ENCODE data around the gene RBBP7. TPM values are rescaled to one million over a fixed set of nuclear protein-coding genes. Genes with fewer than 3 reads are reported as not detected.

RBBP7 gene
- polyA plus RNA-seq, 1 donor (not counting 4 experiments of a cell fraction or from before 2014, with no cell fraction given) = 137 TPM

- H3K9me3 ChIP-seq (ENCODE audit: control insufficient read depth, low read depth, low read length) = no peaks in the 10 kb centered on the region
- no peak for TF ChIP-seq CTCF (optimal IDR thresholded peaks at IDR 0.05 in 1 of 3, IDR thresholded peaks at IDR 0.05 in 1 of 3, conservative IDR thresholded peaks at IDR 0.05 in 1 of 3; ENCODE audit: extremely low read depth in 1 of 3, insufficient read depth in 2 of 3, low read length in 3 of 3)
- TF ChIP-seq EZH2 (IDR thresholded peaks at IDR 0.05; ENCODE audit: low read length) = no peak
- no peaks in the 10 kb centered on the region for H3K9me1 ChIP-seq (ENCODE audit: control insufficient read depth, extremely low read depth, insufficient read depth, low read length)
- H3K79me2 ChIP-seq (ENCODE audit: control insufficient read depth, insufficient read depth, low read length) = no peaks in the 10 kb centered on the region
- DNase-seq (ENCODE audit: low read depth, low spot score) = no peak
- H3K9ac ChIP-seq (ENCODE audit: control insufficient read depth, extremely low read depth, insufficient read depth, low read length) = no peak overlapping the region
- H3K4me1 ChIP-seq (ENCODE audit: control insufficient read depth, extremely low read depth, insufficient read depth, low read length) = peaks cover 14% of the 10 kb centered on the region
- no peak overlapping the region for H3K4me2 ChIP-seq (ENCODE audit: control insufficient read depth, extremely low read depth, insufficient read depth, low read depth, low read length)
- no peak for FAIRE-seq
- H3K27me3 ChIP-seq (ENCODE audit: control insufficient read depth, extremely low read depth, insufficient read depth, low read length) = no peaks in the 10 kb centered on the region
- H3K27ac ChIP-seq (ENCODE audit: control insufficient read depth, insufficient read depth, low read length) = no peak overlapping the region
- dilution Hi-C loops (cut with MboI; ENCODE audit: extremely low pct_ligation_motif_present, low sequenced_read_pairs) = loop anchor here (25.0 kb wide), 1 partner anchor 223 kb away; no protein-coding TSS in a partner anchor
- H4K20me1 ChIP-seq (ENCODE audit: control insufficient read depth, extremely low read depth, insufficient read depth, low read length) = no peaks in the 10 kb centered on the region
- no peak overlapping the region for H2AFZ ChIP-seq (ENCODE audit: control insufficient read depth, low read length)
- H3K4me3 ChIP-seq (ENCODE audit: control insufficient read depth in 2 of 3, extremely low read depth in 1 of 3, insufficient read depth in 2 of 3, low read depth in 1 of 3, low read length in 3 of 3) = no peak overlapping the region
- peaks cover 15 to 39% of the 10 kb centered on the region in 2 experiments for H3K36me3 ChIP-seq (ENCODE audit: control insufficient read depth in 2 of 2, extremely low read depth in 1 of 2, insufficient read depth in 2 of 2, low read length in 2 of 2)
Observed at GRCh38 chrX:16839219-16839851, 30.8 kb downstream of the RBBP7 start.

DNA sequence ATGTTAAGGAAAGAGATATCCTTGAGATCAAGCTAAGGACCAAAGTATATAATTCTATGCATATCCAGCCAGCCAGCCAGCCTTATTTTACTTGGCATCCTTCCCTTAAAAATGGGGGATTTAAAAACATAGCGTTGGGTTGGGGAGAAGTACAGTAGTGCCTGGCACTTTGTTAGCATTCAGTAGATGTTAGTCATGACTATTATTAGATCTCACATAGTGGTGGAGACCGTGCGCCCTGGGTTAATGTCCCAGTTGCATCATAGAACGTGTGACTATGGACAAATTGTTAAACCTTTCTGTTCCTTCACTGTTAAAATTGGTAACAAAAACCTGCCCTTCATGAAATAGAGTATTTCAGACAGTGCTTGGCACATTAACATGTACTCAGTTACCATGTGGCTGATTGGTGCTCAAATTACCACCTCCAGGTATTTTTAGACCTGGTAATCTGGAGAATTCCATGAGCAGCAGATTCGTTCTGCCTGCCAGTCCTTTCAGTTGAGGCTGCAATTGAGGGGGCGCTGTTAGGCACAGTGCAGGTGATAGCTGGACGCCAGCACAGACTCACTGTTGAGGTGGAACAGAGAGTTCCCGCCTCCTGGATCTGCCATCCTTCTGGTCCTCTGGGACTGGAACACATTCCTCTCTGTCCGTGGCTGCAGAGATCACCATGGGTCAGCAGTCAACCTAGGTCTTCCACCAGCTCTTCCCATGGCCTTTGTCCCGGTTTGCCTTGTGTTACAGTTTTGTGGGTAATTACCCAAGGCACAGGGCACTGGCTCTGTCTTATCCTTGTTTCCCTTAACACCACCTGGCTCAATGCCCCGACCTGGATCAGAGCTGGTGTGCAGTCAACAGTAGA lies 31.7 kb downstream of the RBBP7 start:
- H3K9me1 ChIP-seq (ENCODE audit: control insufficient read depth, extremely low read depth, insufficient read depth, low read length) = no peaks in the 10 kb centered on the region
- H3K9me3 ChIP-seq (ENCODE audit: control insufficient read depth, low read depth, low read length) = no peaks in the 10 kb centered on the region
- peaks cover 14% of the 10 kb centered on the region for H3K4me1 ChIP-seq (ENCODE audit: control insufficient read depth, extremely low read depth, insufficient read depth, low read length)
- dilution Hi-C loops (cut with MboI; ENCODE audit: extremely low pct_ligation_motif_present, low sequenced_read_pairs) = loop anchor here (25.0 kb wide), 1 partner anchor 224 kb away; no protein-coding TSS in a partner anchor
- no peak overlapping the region for H2AFZ ChIP-seq (ENCODE audit: control insufficient read depth, low read length)
- FAIRE-seq (no peak), DNase-seq (ENCODE audit: low read depth, low spot score) (no peak)
- no peaks in the 10 kb centered on the region for H4K20me1 ChIP-seq (ENCODE audit: control insufficient read depth, extremely low read depth, insufficient read depth, low read length)
- no peak overlapping the region for H3K27ac ChIP-seq (ENCODE audit: control insufficient read depth, insufficient read depth, low read length)
- H3K36me3 ChIP-seq (ENCODE audit: control insufficient read depth in 2 of 2, extremely low read depth in 1 of 2, insufficient read depth in 2 of 2, low read length in 2 of 2) = peaks cover 17 to 37% of the 10 kb centered on the region in 2 experiments
- H3K4me2 ChIP-seq (ENCODE audit: control insufficient read depth, extremely low read depth, insufficient read depth, low read depth, low read length) = no peak overlapping the region
- TF ChIP-seq EZH2 (IDR thresholded peaks at IDR 0.05; ENCODE audit: low read length) (no peak), CTCF (optimal IDR thresholded peaks at IDR 0.05 in 1 of 3, IDR thresholded peaks at IDR 0.05 in 1 of 3, conservative IDR thresholded peaks at IDR 0.05 in 1 of 3; ENCODE audit: extremely low read depth in 1 of 3, insufficient read depth in 2 of 3, low read length in 3 of 3) (peak in 1 of 3 experiments; percentile 3)
- no peaks in the 10 kb centered on the region for H3K27me3 ChIP-seq (ENCODE audit: control insufficient read depth, extremely low read depth, insufficient read depth, low read length)
- no peak overlapping the region for H3K9ac ChIP-seq (ENCODE audit: control insufficient read depth, extremely low read depth, insufficient read depth, low read length)
- H3K4me3 ChIP-seq (ENCODE audit: control insufficient read depth in 2 of 3, extremely low read depth in 1 of 3, insufficient read depth in 2 of 3, low read depth in 1 of 3, low read length in 3 of 3) = no peak overlapping the region
- no peaks in the 10 kb centered on the region for H3K79me2 ChIP-seq (ENCODE audit: control insufficient read depth, insufficient read depth, low read length)
